ENCODE measurements around the gene SLC25A29.
"Not testable (repeated sequence)": the region's sequence is repeated elsewhere in the genome, so short reads cannot be mapped to it uniquely, and the experiment has no call there.

SLC25A29 gene

DNA sequence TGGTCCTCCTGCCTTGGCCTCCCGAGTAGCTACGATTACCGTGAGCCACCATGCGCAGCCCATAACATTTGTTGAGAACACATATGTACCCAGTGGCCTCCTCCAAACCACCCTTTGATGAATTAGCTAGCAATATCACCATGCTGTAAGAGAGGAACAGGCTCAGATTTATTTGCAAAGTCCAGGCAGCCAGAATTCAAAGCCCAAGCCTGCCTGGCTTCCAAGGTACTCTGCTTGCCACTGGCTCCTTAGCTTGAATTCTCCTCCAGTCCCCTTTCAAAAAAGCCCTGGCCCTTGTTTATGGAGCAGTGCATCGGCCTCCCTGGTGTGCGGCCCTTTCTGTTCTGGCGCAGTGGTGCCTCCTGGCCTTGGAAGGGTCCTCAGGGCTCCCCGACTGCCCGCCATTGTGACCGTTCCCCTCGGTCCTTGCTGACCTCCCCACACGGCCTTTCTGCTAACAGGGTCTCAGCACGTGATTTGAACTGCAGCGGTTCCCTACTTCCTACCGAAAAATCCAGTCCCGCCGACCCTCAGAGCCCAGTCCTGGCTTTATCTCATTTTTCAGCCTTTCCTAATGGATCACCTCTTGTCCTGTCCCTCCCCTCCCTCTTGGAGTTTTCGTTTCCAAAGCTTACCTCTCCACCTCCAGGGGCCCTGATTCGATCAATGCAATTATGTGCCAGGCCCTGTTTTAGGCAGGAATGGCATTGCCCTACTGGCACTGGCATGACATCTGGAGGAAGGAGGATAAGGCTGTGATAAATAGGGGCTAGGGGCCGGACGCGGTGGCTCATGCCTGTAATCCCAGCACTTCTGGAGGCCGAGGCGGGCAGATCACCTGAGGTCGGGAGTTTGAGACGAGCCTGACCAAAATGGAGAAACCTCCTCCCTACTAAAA is 22.0 kb downstream of the SLC25A29 start:
- Histone ChIP-seq H3K27me3 (ENCODE audit: control insufficient read depth, insufficient read depth, low read length) (no peaks in the 10 kb centered on the region), H3K4me1 (ENCODE audit: control insufficient read depth, insufficient read depth, low read length) (peaks cover 12% of the 10 kb centered on the region), H3K4me3 (ENCODE audit: low read depth, low read length) (no peak overlapping the region; the same call in 1 of the 2 replicates), H3K36me3 (ENCODE audit: control insufficient read depth, insufficient read depth, low read length) (peaks cover 12% of the 10 kb centered on the region; the same call in 1 of the 2 replicates), H3K9ac (ENCODE audit: low read depth, low read length) (0 out of 2 replicates have a peak overlapping the region, but pooled peaks have one; percentile 11), H3K27ac (ENCODE audit: low read depth, low read length) (peak overlapping the region; percentile 78), H3K9me3 (ENCODE audit: control insufficient read depth, insufficient read depth, low read length) (no peaks in the 10 kb centered on the region)

DNA sequence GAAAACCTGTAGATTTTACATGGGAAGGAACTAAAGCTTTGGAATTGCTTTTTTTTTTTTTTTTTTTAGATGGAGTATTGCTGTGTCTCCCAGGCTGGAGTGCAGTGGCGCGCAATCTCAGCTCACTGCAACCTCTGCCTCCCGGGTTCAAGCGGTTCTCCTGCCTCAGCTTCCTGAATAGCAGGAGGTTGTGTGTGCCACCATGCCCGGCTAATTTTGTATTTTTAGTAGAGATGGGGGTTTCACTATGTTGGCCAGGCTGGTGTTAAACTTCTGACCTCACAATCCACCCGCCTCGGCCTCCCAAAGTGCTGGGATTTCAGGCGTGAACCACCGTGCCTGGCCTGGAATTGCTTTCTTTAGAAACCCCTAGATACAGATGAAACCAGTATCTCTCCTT is 22.8 kb downstream of the SLC25A29 start:
- Histone ChIP-seq H3K36me3 (ENCODE audit: control insufficient read depth, insufficient read depth, low read length) (peaks cover 14% of the 10 kb centered on the region), H3K4me1 (ENCODE audit: control insufficient read depth, insufficient read depth, low read length) (peaks cover 12% of the 10 kb centered on the region)
- H3K9me3 ChIP-seq (ENCODE audit: control insufficient read depth, insufficient read depth, low read length); H3K9ac ChIP-seq (ENCODE audit: low read depth, low read length); H3K27me3 ChIP-seq (ENCODE audit: control insufficient read depth, insufficient read depth, low read length); H3K27ac ChIP-seq (ENCODE audit: low read depth, low read length); H3K4me3 ChIP-seq (ENCODE audit: low read depth, low read length): not testable (repeated sequence)

DNA sequence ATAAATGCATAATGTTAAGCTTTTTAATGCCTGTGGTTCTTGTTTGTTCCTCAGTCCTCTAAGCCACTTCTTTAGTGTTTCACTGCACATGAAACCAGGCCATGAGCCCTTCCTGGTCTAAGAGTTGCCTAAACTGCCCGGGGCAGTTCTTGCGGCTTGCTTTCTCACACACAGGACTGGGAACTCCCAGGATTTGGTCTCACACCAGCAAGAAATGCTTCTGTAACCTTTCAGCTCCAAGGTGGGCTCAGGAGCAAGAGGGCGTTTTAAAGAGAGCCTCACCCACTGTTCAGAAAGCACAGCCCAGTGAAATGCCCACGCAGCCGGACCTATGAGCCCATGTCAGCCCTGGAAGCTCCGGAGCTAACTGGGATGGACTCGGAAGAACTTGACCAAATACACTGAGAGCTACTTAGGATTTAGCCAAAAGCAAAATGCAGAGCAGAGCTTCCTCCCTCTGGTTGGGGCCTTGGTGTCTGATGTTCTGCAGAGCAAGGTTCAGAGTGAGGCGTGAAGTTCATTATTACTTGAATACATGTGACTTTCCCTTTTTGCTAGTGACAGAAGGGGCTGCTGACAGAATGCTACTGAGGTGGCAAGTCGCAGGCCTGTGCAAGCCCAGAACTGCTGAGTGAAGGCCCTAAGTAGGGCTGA is 23.4 kb downstream of the SLC25A29 start:
- H3K27ac ChIP-seq (ENCODE audit: low read depth, low read length), result peak overlapping the region; percentile 2

DNA sequence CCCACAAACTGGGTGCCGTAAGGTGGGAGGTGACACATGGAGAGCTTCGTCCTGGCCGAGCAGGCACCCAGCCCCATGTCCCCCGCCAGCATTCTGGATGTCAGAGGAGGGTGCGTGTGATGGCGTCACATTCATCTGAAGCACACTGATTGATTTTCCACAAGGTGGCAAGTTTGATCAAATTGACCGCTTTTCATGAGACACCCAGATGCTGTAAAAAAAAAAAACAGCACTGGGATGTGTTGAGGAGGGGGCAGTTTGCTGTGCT is 24.2 kb downstream of the SLC25A29 start:
- H3K9ac ChIP-seq (ENCODE audit: low read depth, low read length), result no peak overlapping the region
- no peaks in the 10 kb centered on the region for H3K27me3 ChIP-seq (ENCODE audit: control insufficient read depth, insufficient read depth, low read length)
- H3K27ac ChIP-seq (ENCODE audit: low read depth, low read length), result no peak overlapping the region
- H3K4me3 ChIP-seq (ENCODE audit: low read depth, low read length), result no peak overlapping the region
- no peaks in the 10 kb centered on the region for H3K9me3 ChIP-seq (ENCODE audit: control insufficient read depth, insufficient read depth, low read length)
- peaks cover 12% of the 10 kb centered on the region for H3K4me1 ChIP-seq (ENCODE audit: control insufficient read depth, insufficient read depth, low read length)
- peaks cover 28% of the 10 kb centered on the region for H3K36me3 ChIP-seq (ENCODE audit: control insufficient read depth, insufficient read depth, low read length)

More for the DNA sequence above, 23.4 kb downstream of the SLC25A29 start:
- Histone ChIP-seq H3K4me1 (ENCODE audit: control insufficient read depth, insufficient read depth, low read length) (peaks cover 12% of the 10 kb centered on the region), H3K9me3 (ENCODE audit: control insufficient read depth, insufficient read depth, low read length) (no peaks in the 10 kb centered on the region), H3K4me3 (ENCODE audit: low read depth, low read length) (no peak overlapping the region), H3K36me3 (ENCODE audit: control insufficient read depth, insufficient read depth, low read length) (peaks cover 19% of the 10 kb centered on the region), H3K27me3 (ENCODE audit: control insufficient read depth, insufficient read depth, low read length) (no peaks in the 10 kb centered on the region), H3K9ac (ENCODE audit: low read depth, low read length) (no peak overlapping the region)

DNA sequence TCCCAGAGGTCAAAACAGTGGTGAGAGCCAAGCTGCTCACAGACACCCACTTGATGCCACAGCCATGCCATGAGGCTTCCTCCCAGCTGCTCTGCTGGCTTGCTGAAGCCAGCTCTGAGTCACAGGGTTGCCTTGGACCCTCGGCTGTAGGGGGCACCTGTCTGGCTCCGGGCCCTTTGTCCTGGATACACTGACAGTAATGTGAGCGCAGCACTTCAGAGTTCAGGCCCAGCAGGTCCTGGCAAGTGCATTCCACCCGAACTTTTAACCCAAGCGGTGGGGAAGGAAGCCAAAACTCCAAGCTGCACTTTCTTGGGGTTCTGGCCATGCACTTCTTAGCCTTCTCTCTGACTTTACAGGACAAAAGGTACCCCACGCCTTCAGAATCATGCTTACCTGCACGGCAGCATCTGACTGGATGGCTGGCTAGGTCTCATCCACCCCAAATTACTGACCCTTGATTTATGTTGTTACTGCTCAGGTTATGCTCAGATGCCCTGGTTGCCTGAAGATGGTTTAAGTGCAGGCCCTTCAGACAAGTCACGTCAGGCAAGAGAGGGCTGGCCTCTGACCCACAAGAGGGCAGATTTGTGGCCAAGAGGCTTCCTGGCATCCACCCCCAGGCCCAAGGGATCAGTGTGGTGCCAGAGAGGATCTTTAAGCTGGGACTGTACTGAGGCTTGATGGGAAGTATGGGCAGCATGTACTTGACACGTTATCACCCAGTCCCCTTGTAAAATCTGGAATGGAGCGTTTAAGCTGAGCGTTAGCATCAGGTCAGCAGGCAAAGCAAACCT is 24.8 kb downstream of the SLC25A29 start:
- H3K4me1 ChIP-seq (ENCODE audit: control insufficient read depth, insufficient read depth, low read length), result peaks cover 12% of the 10 kb centered on the region
- peaks cover 33% of the 10 kb centered on the region for H3K36me3 ChIP-seq (ENCODE audit: control insufficient read depth, insufficient read depth, low read length)
- no peak overlapping the region for H3K4me3 ChIP-seq (ENCODE audit: low read depth, low read length)
- no peak overlapping the region for H3K27ac ChIP-seq (ENCODE audit: low read depth, low read length)
- H3K27me3 ChIP-seq (ENCODE audit: control insufficient read depth, insufficient read depth, low read length), result no peaks in the 10 kb centered on the region
- H3K9ac ChIP-seq (ENCODE audit: low read depth, low read length), result no peak overlapping the region
- H3K9me3 ChIP-seq (ENCODE audit: control insufficient read depth, insufficient read depth, low read length), result no peaks in the 10 kb centered on the region

DNA sequence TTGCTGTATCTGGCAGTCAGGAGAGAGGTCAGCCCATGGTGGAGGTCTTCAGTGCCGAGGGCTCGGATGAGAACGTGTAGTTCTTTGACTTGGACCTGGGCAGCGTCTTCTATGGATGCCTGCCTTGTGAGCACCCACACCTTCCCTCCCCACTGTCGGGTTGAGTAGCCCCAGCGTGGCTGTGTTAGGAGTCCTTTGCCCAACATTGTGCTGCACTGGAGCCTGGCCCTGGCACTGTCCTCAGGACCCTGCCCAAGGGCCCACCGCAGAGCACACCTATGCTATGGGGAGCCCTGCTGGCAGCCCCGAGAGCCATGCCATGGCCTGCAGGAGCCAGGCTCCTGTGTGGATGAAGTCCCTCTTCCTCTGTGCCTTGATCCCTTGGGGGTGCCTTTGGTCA is 26.7 kb downstream of the SLC25A29 start:
- no peaks in the 10 kb centered on the region for H3K27me3 ChIP-seq (ENCODE audit: control insufficient read depth, insufficient read depth, low read length)
- no peaks in the 10 kb centered on the region for H3K9me3 ChIP-seq (ENCODE audit: control insufficient read depth, insufficient read depth, low read length)
- peaks cover 41% of the 10 kb centered on the region for H3K36me3 ChIP-seq (ENCODE audit: control insufficient read depth, insufficient read depth, low read length)
- H3K9ac ChIP-seq (ENCODE audit: low read depth, low read length), result no peak overlapping the region
- H3K4me1 ChIP-seq (ENCODE audit: control insufficient read depth, insufficient read depth, low read length), result peaks cover 24% of the 10 kb centered on the region
- no peak overlapping the region for H3K4me3 ChIP-seq (ENCODE audit: low read depth, low read length)
- no peak overlapping the region for H3K27ac ChIP-seq (ENCODE audit: low read depth, low read length)

DNA sequence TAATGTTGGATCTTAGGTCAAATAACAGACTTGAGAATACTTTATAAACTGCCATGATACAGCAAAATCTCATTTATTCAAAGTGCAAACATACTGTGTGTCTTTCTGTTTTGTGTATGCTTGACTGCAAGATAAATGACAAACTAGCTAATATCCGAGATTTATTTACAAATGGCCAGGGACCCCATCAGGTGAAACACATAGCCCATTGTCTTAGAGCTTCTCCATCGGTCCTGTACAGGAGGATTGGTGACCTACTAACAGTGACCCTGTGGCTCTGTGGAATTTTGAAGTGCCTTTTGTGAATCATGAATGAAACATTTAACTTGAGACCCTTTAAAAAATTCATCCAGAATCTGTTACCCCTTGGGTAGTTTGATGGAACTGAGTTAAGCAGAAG is 27.1 kb downstream of the SLC25A29 start:
- H3K27ac ChIP-seq (ENCODE audit: low read depth, low read length), result no peak overlapping the region

DNA sequence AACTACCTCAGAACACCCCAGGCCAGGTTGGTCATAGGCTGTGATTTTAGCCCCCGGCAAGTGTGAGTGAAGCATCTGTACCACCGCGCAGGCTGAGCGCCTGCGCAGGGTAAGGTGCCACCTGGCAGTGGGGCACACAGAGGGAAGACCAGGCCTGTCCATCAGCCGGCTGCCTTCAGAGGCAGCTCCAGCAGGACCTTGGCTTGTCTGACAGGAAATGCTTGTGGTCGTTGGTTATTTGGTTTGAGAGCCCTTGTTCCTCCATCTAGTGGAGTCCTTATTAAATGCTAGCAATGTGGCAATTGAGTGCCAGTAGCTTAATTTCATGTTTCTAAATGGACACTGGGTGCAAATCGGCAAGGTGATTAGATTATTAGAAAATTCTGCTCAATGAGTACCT is 27.5 kb downstream of the SLC25A29 start:
- peaks cover 47% of the 10 kb centered on the region for H3K36me3 ChIP-seq (ENCODE audit: control insufficient read depth, insufficient read depth, low read length)
- H3K27me3 ChIP-seq (ENCODE audit: control insufficient read depth, insufficient read depth, low read length), result no peaks in the 10 kb centered on the region
- H3K4me3 ChIP-seq (ENCODE audit: low read depth, low read length), result no peak overlapping the region
- H3K9me3 ChIP-seq (ENCODE audit: control insufficient read depth, insufficient read depth, low read length), result no peaks in the 10 kb centered on the region
- no peak overlapping the region for H3K9ac ChIP-seq (ENCODE audit: low read depth, low read length)
- H3K27ac ChIP-seq (ENCODE audit: low read depth, low read length), result no peak overlapping the region
- peaks cover 27% of the 10 kb centered on the region; the same call in 1 of the 2 replicates for H3K4me1 ChIP-seq (ENCODE audit: control insufficient read depth, insufficient read depth, low read length)

More for the DNA sequence above, 27.1 kb downstream of the SLC25A29 start:
- H3K4me3 ChIP-seq (ENCODE audit: low read depth, low read length), result no peak overlapping the region
- H3K27me3 ChIP-seq (ENCODE audit: control insufficient read depth, insufficient read depth, low read length), result no peaks in the 10 kb centered on the region
- H3K4me1 ChIP-seq (ENCODE audit: control insufficient read depth, insufficient read depth, low read length), result peaks cover 24% of the 10 kb centered on the region
- no peaks in the 10 kb centered on the region for H3K9me3 ChIP-seq (ENCODE audit: control insufficient read depth, insufficient read depth, low read length)
- H3K9ac ChIP-seq (ENCODE audit: low read depth, low read length), result no peak overlapping the region
- H3K36me3 ChIP-seq (ENCODE audit: control insufficient read depth, insufficient read depth, low read length), result peaks cover 46% of the 10 kb centered on the region

DNA sequence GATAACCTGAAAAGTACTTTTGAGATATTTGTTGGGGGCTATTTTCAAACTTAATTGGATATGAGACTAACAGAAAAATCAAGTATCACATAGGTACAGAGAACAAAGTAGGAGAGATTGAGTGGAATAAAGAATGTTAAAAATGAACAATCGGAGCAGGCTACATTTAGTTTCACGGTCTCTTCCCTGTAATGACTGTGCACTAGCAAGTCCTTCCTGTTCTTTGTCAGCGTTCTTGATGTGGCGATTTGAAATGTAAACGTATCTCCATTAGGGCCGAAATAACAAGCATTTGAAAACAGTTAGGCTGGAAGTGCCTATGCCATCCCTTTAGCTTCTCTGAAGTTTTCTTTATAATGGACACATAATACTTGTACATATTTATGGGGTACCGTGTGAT is 31.0 kb downstream of the SLC25A29 start:
- peaks cover 23% of the 10 kb centered on the region; the same call in 1 of the 2 replicates for H3K4me1 ChIP-seq (ENCODE audit: control insufficient read depth, insufficient read depth, low read length)
- H3K9ac ChIP-seq (ENCODE audit: low read depth, low read length), result no peak overlapping the region
- no peaks in the 10 kb centered on the region for H3K27me3 ChIP-seq (ENCODE audit: control insufficient read depth, insufficient read depth, low read length)
- H3K36me3 ChIP-seq (ENCODE audit: control insufficient read depth, insufficient read depth, low read length), result peaks cover 42% of the 10 kb centered on the region
- peak overlapping the region; percentile 50 for H3K27ac ChIP-seq (ENCODE audit: low read depth, low read length)
- no peak overlapping the region for H3K4me3 ChIP-seq (ENCODE audit: low read depth, low read length)
- H3K9me3 ChIP-seq (ENCODE audit: control insufficient read depth, insufficient read depth, low read length), result no peaks in the 10 kb centered on the region

DNA sequence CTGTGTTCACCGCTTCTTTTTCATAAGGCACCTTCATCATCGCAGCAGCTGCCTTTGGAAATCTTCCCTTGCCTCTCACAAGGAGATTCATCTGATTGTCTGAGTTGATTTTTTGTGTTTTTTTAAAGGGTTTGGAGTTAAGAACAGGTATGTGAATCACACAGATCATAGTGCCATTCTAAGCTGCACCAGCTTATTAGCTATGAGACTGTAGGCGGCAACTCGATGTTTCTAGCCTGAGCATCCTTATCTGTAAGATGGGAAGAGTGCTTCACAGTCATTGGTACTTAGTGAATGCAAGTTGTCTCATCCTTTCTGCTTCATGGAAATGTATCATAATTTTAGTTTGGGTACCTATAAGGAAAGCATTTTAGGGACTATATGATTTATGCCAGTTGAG is 32.0 kb downstream of the SLC25A29 start:
- Histone ChIP-seq H3K9me3 (ENCODE audit: control insufficient read depth, insufficient read depth, low read length) (no peaks in the 10 kb centered on the region), H3K9ac (ENCODE audit: low read depth, low read length) (no peak overlapping the region), H3K27ac (ENCODE audit: low read depth, low read length) (no peak overlapping the region), H3K4me1 (ENCODE audit: control insufficient read depth, insufficient read depth, low read length) (peaks cover 22% of the 10 kb centered on the region; the same call in 1 of the 2 replicates), H3K4me3 (ENCODE audit: low read depth, low read length) (no peak overlapping the region), H3K36me3 (ENCODE audit: control insufficient read depth, insufficient read depth, low read length) (peaks cover 45% of the 10 kb centered on the region), H3K27me3 (ENCODE audit: control insufficient read depth, insufficient read depth, low read length) (no peaks in the 10 kb centered on the region)

All from HUES48 (cell line).